ENCODE measurements around the gene ALB. TPM values are rescaled to one million over a fixed set of nuclear protein-coding genes. Genes with fewer than 3 reads are reported as not detected.

The ALB gene
- total RNA-seq, 1 experiment from 2014 or later, result 21.3 TPM

DNA sequence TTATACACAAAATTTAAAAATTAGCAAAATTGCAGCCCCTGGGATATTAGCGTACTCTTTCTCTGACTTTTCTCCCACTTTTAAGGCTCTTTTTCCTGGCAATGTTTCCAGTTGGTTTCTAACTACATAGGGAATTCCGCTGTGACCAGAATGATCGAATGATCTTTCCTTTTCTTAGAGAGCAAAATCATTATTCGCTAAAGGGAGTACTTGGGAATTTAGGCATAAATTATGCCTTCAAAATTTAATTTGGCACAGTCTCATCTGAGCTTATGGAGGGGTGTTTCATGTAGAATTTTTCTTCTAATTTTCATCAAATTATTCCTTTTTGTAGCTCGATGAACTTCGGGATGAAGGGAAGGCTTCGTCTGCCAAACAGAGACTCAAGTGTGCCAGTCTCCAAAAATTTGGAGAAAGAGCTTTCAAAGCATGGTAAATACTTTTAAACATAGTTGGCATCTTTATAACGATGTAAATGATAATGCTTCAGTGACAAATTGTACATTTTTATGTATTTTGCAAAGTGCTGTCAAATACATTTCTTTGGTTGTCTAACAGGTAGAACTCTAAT, 6.0 kb downstream of the ALB start:
- no peaks in the 10 kb centered on the region; the same call in none of the 2 replicates for H3K27me3 ChIP-seq (ENCODE audit: control insufficient read depth, insufficient read depth, low read length)
- no peaks in the 10 kb centered on the region for H3K4me1 ChIP-seq (ENCODE audit: control insufficient read depth, insufficient read depth, low read length)
- intact Hi-C loops (cut with micrococcal nuclease; ENCODE audit: unreplicated experiment) (no loop called here), in situ Hi-C loops (cut with HindIII; ENCODE audit: low pct_unique_long_range_greater_than_20kb, low sequenced_read_pairs) (no loop called here)
- H3K9me3 ChIP-seq (ENCODE audit: control insufficient read depth, insufficient read depth, low read depth, low read length), result no peaks in the 10 kb centered on the region
- H3K36me3 ChIP-seq (ENCODE audit: control insufficient read depth, insufficient read depth, low read length), result no peaks in the 10 kb centered on the region
- TF ChIP-seq POLR2AphosphoS5 (IDR thresholded peaks at IDR 0.05; ENCODE audit: low read depth, low read length) (no peak), SIN3A (IDR thresholded peaks at IDR 0.05; ENCODE audit: borderline replicate concordance, insufficient read depth, low read depth, low read length) (no peak), TCF7L2 (IDR thresholded peaks at IDR 0.05; ENCODE audit: low read depth, low read length) (no peak)
- TF ChIP-seq, protein P1, sequence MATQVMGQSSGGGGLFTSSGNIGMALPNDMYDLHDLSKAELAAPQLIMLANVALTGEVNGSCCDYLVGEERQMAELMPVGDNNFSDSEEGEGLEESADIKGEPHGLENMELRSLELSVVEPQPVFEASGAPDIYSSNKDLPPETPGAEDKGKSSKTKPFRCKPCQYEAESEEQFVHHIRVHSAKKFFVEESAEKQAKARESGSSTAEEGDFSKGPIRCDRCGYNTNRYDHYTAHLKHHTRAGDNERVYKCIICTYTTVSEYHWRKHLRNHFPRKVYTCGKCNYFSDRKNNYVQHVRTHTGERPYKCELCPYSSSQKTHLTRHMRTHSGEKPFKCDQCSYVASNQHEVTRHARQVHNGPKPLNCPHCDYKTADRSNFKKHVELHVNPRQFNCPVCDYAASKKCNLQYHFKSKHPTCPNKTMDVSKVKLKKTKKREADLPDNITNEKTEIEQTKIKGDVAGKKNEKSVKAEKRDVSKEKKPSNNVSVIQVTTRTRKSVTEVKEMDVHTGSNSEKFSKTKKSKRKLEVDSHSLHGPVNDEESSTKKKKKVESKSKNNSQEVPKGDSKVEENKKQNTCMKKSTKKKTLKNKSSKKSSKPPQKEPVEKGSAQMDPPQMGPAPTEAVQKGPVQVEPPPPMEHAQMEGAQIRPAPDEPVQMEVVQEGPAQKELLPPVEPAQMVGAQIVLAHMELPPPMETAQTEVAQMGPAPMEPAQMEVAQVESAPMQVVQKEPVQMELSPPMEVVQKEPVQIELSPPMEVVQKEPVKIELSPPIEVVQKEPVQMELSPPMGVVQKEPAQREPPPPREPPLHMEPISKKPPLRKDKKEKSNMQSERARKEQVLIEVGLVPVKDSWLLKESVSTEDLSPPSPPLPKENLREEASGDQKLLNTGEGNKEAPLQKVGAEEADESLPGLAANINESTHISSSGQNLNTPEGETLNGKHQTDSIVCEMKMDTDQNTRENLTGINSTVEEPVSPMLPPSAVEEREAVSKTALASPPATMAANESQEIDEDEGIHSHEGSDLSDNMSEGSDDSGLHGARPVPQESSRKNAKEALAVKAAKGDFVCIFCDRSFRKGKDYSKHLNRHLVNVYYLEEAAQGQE (IDR thresholded peaks at IDR 0.05; ENCODE audit: insufficient read depth in 1 of 2, low read depth in 2 of 2, low read length in 1 of 2), result no peak
- TF ChIP-seq, protein P2, sequence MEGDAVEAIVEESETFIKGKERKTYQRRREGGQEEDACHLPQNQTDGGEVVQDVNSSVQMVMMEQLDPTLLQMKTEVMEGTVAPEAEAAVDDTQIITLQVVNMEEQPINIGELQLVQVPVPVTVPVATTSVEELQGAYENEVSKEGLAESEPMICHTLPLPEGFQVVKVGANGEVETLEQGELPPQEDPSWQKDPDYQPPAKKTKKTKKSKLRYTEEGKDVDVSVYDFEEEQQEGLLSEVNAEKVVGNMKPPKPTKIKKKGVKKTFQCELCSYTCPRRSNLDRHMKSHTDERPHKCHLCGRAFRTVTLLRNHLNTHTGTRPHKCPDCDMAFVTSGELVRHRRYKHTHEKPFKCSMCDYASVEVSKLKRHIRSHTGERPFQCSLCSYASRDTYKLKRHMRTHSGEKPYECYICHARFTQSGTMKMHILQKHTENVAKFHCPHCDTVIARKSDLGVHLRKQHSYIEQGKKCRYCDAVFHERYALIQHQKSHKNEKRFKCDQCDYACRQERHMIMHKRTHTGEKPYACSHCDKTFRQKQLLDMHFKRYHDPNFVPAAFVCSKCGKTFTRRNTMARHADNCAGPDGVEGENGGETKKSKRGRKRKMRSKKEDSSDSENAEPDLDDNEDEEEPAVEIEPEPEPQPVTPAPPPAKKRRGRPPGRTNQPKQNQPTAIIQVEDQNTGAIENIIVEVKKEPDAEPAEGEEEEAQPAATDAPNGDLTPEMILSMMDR (IDR thresholded peaks at IDR 0.05), result no peak
- H3K4me3 ChIP-seq (ENCODE audit: low read depth in 2 of 2, low read length in 2 of 2), result no peak overlapping the region
- BruUV-seq (replicated peaks), result no TSS peak
- H3K27ac ChIP-seq (ENCODE audit: low read length), result no peak overlapping the region
- ChIA-PET POLR2A (no interaction called here), CTCF (no interaction called here)
- DNase-seq (ENCODE audit: low read depth, low spot score) (no peak), ATAC-seq (no peak)

DNA sequence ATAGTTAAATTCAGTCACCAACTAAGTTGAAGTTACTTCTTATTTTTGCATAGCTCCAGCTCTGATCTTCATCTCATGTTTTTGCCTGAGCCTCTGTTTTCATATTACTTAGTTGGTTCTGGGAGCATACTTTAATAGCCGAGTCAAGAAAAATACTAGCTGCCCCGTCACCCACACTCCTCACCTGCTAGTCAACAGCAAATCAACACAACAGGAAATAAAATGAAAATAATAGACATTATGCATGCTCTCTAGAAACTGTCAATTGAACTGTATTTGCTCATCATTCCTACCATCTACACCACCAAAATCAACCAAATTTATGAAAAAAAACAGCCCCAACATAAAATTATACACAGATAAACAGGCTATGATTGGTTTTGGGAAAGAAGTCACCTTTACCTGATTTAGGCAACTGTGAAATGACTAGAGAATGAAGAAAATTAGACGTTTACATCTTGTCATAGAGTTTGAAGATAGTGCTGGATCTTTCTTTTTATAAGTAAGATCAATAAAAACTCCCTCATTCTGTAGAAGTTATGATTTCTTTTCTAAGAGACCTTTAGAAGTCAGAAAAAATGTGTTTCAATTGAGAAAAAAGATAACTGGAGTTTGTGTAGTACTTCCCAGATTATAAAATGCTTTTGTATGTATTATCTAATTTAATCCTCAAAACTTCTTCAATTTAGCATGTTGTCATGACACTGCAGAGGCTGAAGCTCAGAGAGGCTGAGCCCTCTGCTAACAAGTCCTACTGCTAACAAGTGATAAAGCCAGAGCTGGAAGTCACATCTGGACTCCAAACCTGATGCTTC, 7.0 kb downstream of the ALB start:
- in situ Hi-C loops (cut with HindIII; ENCODE audit: low pct_unique_long_range_greater_than_20kb, low sequenced_read_pairs), result no loop called here
- ATAC-seq (no peak), DNase-seq (ENCODE audit: low read depth, low spot score) (no peak)
- no peak overlapping the region for H3K4me3 ChIP-seq (ENCODE audit: low read depth in 2 of 2, low read length in 2 of 2)
- no TSS peak for BruUV-seq (replicated peaks)
- no peaks in the 10 kb centered on the region; the same call in none of the 2 replicates for H3K27me3 ChIP-seq (ENCODE audit: control insufficient read depth, insufficient read depth, low read length)
- CTCF ChIA-PET, result no interaction called here
- H3K4me1 ChIP-seq (ENCODE audit: control insufficient read depth, insufficient read depth, low read length), result no peaks in the 10 kb centered on the region
- TF ChIP-seq SIN3A (IDR thresholded peaks at IDR 0.05; ENCODE audit: borderline replicate concordance, insufficient read depth, low read depth, low read length), result no peak
- no peak overlapping the region for H3K27ac ChIP-seq (ENCODE audit: low read length)
- no peaks in the 10 kb centered on the region for H3K9me3 ChIP-seq (ENCODE audit: control insufficient read depth, insufficient read depth, low read depth, low read length)
- POLR2A ChIA-PET, result no interaction called here
- intact Hi-C loops (cut with micrococcal nuclease; ENCODE audit: unreplicated experiment), result no loop called here
- no peaks in the 10 kb centered on the region for H3K36me3 ChIP-seq (ENCODE audit: control insufficient read depth, insufficient read depth, low read length)

Data from Panc1 (cell line).